ENCODE data around the gene EFHD2.

- TF ChIP-seq POLR2A (IDR thresholded peaks at IDR 0.05) (no peak), CTCF (IDR thresholded peaks at IDR 0.05) (no peak)
These were observed 9.1 kb upstream of the EFHD2 start for GRCh38 chr1:15400627-15401026.

Measured in Peyer's patch (tissue), 4 donors.